GM18505 (cell line): ENCODE results near the gene IRGM.
"Not testable (repeated sequence)": the region's sequence is repeated elsewhere in the genome, so short reads cannot be mapped to it uniquely, and the experiment has no call there.

Experiments
- ATAC-seq: cut with Tn5 transposase; IDR thresholded peaks from one replicate; pipeline ENCODE4 v1.9.1; 2021; ENCODE audit not compliant: unreplicated experiment
- POLR2A ChIP-seq: IDR thresholded peaks from 4 replicates; pipeline ENCODE4 v1.6.1; 2011; ENCODE audit warnings: borderline replicate concordance; ENCODE audit not compliant: insufficient read depth, insufficient read length; ENCODE audit errors: extremely low read depth

Gene IRGM

DNA sequence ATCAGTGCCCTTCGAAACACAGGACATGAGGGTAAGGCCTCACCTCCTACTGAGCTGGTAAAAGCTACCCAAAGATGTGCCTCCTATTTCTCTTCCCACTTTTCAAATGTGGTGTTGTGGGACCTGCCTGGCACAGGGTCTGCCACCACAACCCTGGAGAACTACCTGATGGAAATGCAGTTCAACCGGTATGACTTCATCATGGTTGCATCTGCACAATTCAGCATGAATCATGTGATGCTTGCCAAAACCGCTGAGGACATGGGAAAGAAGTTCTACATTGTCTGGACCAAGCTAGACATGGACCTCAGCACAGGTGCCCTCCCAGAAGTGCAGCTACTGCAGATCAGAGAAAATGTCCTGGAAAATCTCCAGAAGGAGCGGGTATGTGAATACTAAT lies 1.9 kb downstream of the IRGM start:
- no peak for ATAC-seq
- TF ChIP-seq POLR2A, result no peak

GRCh38 chr5:150851039-150851438 lies 4.7 kb downstream of the IRGM start:
- TF ChIP-seq POLR2A, result no peak
- no peak for ATAC-seq

- no peak for TF ChIP-seq POLR2A
- no peak for ATAC-seq
These were observed 7.2 kb downstream of the IRGM start for GRCh38 chr5:150853561-150853960.

GRCh38 chr5:150856700-150857099 lies 10.4 kb downstream of the IRGM start:
- ATAC-seq, result not testable (repeated sequence)

DNA sequence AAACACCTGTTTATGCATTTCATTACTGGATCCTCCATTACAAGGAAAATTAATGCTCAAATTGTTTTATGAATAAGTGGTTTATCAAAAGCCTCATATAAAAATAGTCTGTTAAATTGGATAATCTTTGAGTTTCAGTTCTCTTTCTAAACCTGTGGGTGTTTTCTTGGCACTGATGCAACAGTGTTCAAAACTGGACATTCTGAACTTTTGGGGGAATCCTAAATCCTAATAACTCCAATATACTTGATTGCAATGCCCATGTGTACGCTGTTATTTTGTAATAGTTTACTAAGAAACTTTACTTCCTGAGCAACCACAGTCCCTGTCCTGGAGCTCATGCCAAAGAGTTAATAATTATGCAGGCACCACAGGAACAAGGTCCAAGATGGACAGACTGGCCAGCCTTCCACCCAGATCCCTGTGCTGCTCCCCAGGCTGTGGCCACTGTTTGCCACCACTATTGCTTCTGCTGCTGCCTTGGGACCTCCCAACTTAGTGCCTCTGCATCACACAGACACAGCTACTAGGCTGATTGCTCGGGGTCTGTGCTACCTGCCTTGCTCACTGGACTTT lies 14.0 kb downstream of the IRGM start:
- ATAC-seq, result no peak

GRCh38 chr5:150862070-150862469 lies 15.7 kb downstream of the IRGM start:
- TF ChIP-seq POLR2A, result no peak
- ATAC-seq, result no peak

More for the DNA sequence above, 14.0 kb downstream of the IRGM start:
- TF ChIP-seq POLR2A, result no peak

DNA sequence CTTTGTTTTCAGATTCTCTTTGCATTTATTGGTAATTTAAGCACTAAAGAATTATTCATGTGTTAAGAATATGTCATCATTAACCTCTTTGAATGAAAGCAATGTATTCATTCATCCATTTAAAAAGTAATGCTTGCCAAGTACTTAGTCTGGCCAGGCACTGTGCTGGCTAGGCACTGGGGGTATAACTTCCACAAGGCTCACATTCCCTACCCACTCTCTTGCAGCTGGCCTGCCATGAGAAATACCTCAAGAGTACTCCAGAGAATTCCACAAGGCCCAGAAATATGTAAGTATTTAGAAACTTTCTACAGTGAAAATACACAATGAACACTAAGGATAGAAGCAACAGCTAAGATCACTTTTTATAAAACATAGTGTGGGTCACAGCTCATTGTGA lies 33.0 kb downstream of the IRGM start:
- no peak for ATAC-seq
- TF ChIP-seq POLR2A, result no peak

DNA sequence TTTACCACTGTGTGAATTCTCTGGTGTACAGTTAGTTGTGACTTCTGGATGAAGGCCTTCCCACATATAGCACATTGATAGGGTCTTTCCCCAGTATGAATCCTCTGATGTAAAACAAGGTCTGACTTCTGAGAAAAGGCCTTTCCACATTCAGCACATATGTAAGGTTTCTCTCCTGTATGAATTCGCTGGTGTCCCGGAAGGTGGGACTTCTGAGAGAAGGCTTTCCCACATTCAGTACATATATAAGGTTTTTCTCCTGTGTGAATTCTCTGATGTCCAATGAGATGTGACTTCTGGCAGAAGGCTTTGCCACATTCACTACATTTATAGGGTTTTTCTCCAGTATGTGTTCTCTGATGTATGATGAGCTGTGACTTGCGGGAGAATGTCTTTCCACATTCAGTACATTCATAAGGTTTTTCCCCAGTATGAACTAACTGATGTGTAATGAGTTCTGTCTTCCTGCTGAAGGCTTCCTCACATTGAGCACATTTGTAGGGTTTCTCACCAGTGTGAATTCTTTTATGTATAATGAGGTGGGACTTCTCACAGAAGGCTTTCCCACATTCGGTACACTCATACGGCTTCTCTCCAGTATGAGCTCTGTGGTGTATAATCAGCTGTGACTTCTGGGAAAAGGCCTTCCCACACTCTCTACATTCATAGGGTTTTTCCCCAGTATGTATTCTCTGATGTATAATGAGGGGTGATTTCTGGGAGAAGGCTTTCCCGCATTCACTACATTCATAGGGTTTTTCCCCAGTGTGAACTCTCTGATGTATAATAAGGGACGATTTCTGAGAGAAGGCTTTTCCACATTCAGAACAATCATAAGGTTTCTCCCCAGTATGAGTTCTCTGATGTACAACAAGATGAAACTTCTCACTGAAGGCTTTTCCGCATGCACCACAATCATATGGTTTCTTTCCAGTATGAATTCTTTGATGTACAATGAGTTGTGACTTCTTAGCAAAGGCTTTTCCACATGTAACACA lies 49.4 kb downstream of the IRGM start:
- no peak for TF ChIP-seq POLR2A
- ATAC-seq, result no peak
